Keratinocyte (primary cell): ENCODE results near the gene IARS1.

Source experiments
- CTCF ChIP-seq, 3 experiments: IDR thresholded peaks in 1 of 3; conservative IDR thresholded peaks in 1 of 3; optimal IDR thresholded peaks in 1 of 3; 2 replicates in 2 of 3; 3 replicates in 1 of 3; pipeline versions ENCODE3 to v1.5.1; 2011; ENCODE audit warnings: low read length in 3 of 3, mild to moderate bottlenecking in 3 of 3, moderate library complexity in 2 of 3, control low read depth in 1 of 3, inconsistent platforms in 1 of 3; ENCODE audit not compliant: insufficient read depth in 2 of 3; ENCODE audit errors: extremely low read depth in 1 of 3
- EZH2 ChIP-seq: IDR thresholded peaks from one replicate; pipeline ENCODE4 v1.6.1; 2012; ENCODE audit warnings: inconsistent platforms, mild to moderate bottlenecking, low read length, moderate library complexity

- no peak for TF ChIP-seq CTCF (optimal IDR thresholded peaks at IDR 0.05 in 1 of 3, IDR thresholded peaks at IDR 0.05 in 1 of 3, conservative IDR thresholded peaks at IDR 0.05 in 1 of 3; ENCODE audit: extremely low read depth in 1 of 3, insufficient read depth in 2 of 3, low read length in 3 of 3)
- TF ChIP-seq EZH2 = no peak
Measured at GRCh38 chr9:92315456-92315855, 22.0 kb upstream of the IARS1 start.
